Brain microvascular endothelial cell (primary cell): ENCODE results near the gene ST3GAL3.

ENCODE experiments used
- DNase-seq: peaks from one replicate; pipeline ENCODE4 v3.0.0-alpha.2; 2020
- H3K27ac ChIP-seq: fragments of 250-450 bp; sonication (Bioruptor Pico); 2 replicates; pipeline ENCODE4 v1.5.1; 2020; ENCODE audit warnings: mild to moderate bottlenecking, moderate library complexity
- H3K27me3 ChIP-seq: fragments of 250-450 bp; sonication (Bioruptor Pico); replicated peaks from 2 replicates; pipeline ENCODE4 v1.5.1; 2020; ENCODE audit warnings: mild to moderate bottlenecking
- H3K36me3 ChIP-seq: fragments of 250-450 bp; sonication (Bioruptor Pico); replicated peaks from 2 replicates; pipeline ENCODE4 v1.5.1; 2020; ENCODE audit warnings: mild to moderate bottlenecking
- H3K4me3 ChIP-seq: 2 replicates; pipeline ENCODE4 v1.5.1; 2011; ENCODE audit warnings: low read depth, mild to moderate bottlenecking, control low read depth, low read length, moderate library complexity
- in situ Hi-C: cut with HindIII; loops from 2 replicates; pipeline ENCODE4 v1.10.0; 2017; ENCODE audit warnings: low sequenced_read_pairs, low pct_ligation_motif_present
- TF ChIP-seq, protein P1 (sequence below): IDR thresholded peaks from 2 replicates; pipeline ENCODE4 v1.5.1; 2011; ENCODE audit warnings: low read depth, mild to moderate bottlenecking, moderate library complexity, low read length, control low read depth, inconsistent platforms; ENCODE audit errors: missing control alignments

ST3GAL3 gene

DNA sequence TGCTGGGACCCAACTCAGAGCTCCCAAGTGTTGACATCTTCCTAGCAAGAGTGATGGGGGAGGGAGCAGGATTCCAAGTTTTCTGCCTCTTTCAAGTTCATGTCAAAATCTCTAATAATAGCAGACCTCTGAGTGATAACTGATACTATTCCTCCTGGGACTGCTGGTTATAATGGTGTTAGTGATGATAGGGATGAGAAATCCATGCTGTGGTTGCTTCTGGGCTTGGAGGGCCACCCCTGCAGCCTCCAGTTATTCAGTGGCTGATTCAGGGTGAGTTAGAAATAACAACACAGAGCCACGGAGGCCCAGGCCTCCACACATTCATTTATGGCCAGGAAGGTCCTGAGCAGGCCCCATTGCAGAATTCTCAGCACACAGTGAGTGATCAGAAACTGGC, 185.7 kb downstream of the ST3GAL3 start:
- Histone ChIP-seq H3K4me3 (no peak overlapping the region), H3K27ac (no peak overlapping the region), H3K36me3 (peaks cover 5% of the 10 kb centered on the region), H3K27me3 (no peaks in the 10 kb centered on the region)
- TF ChIP-seq, protein P1, sequence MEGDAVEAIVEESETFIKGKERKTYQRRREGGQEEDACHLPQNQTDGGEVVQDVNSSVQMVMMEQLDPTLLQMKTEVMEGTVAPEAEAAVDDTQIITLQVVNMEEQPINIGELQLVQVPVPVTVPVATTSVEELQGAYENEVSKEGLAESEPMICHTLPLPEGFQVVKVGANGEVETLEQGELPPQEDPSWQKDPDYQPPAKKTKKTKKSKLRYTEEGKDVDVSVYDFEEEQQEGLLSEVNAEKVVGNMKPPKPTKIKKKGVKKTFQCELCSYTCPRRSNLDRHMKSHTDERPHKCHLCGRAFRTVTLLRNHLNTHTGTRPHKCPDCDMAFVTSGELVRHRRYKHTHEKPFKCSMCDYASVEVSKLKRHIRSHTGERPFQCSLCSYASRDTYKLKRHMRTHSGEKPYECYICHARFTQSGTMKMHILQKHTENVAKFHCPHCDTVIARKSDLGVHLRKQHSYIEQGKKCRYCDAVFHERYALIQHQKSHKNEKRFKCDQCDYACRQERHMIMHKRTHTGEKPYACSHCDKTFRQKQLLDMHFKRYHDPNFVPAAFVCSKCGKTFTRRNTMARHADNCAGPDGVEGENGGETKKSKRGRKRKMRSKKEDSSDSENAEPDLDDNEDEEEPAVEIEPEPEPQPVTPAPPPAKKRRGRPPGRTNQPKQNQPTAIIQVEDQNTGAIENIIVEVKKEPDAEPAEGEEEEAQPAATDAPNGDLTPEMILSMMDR = no peak
- peak; percentile 61 for DNase-seq
- in situ Hi-C loops = no loop called here

DNA sequence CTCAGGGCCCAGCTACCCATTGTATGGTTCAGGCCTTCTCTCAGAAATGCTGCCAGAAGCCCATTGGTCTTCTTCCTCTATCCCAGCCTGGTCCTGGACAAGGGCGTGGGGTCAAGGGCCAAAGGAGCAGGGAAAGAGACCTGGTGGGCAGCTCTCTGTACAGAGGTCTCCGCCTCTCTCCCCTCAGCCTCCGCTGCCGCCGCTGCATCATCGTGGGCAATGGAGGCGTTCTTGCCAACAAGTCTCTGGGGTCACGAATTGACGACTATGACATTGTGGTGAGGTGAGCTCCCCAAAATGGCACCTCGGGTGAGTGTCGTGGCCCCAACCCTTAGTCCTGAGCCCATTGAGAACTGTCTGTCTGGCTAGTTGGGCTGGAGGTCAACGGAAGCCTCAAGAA, 191.6 kb downstream of the ST3GAL3 start:
- TF ChIP-seq, protein P1 = no peak
- peaks cover 4% of the 10 kb centered on the region for H3K36me3 ChIP-seq
- DNase-seq = no peak
- no peaks in the 10 kb centered on the region for H3K27me3 ChIP-seq
- in situ Hi-C loops = no loop called here
- H3K27ac ChIP-seq = no peak overlapping the region
- no peak overlapping the region for H3K4me3 ChIP-seq

DNA sequence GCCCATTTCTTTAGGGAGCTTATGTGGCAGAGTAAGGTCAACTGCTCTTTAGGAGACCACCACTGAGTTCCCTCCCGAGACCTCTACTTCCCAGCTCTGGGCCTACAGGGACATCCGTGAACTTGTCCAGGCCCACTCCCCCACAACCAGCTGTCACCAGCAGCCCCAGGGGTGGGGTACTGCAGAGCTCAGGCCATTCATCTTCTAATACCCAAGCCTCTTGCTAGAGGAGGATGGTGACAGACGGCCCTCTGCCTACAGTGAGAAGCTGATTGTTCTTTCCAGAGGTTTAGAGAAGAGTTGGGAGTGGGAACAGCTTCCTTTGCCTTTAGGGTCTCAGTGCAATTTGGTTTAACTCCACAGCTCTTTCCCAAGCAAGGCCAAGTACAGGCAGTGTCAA, 193.1 kb downstream of the ST3GAL3 start:
- Histone ChIP-seq H3K27ac (no peak overlapping the region), H3K27me3 (no peaks in the 10 kb centered on the region), H3K36me3 (no peaks in the 10 kb centered on the region), H3K4me3 (no peak overlapping the region)
- no peak for DNase-seq
- in situ Hi-C loops = no loop called here
- TF ChIP-seq, protein P1 = no peak

DNA sequence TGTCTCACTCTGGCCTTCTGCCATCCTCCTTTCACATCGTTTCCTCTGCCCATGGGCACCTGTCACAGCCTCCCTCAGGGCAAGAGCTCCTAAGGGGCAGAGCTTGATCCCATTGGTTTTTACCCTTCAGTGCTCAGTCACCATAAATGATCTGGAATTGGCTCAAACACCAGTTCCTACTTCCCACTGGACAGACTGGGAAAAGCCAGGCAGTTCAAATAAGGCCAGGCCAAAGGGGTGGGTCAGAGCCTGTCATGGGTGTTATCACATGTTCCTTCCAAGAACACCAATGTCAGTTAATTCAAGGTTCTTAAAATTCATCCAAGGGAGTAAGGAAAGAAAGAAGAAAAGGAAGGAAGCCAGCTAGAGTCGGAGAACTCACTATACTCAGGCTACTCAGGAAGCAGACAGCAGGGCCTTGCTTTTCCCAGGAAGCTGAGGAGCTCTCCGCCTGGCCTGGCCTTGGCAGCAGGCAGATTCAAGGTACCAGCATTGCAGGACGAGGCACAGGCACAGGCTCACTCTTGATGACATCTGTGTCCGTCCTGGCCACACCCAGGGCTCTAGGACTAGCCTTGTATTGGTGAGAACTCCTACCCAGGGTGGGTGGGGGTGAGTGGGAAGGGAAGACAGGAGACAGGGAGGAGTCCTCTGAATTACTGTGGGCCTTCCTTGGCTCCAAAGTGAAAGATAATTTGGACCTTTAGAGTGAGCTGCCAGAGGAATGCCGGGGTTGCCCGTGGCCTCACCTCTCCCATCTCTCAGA, 194.0 kb downstream of the ST3GAL3 start:
- in situ Hi-C loops = no loop called here
- H3K27me3 ChIP-seq = no peaks in the 10 kb centered on the region
- H3K36me3 ChIP-seq = no peaks in the 10 kb centered on the region
- no peak for DNase-seq
- TF ChIP-seq, protein P1 = no peak
- H3K27ac ChIP-seq = no peak overlapping the region
- no peak overlapping the region for H3K4me3 ChIP-seq

DNA sequence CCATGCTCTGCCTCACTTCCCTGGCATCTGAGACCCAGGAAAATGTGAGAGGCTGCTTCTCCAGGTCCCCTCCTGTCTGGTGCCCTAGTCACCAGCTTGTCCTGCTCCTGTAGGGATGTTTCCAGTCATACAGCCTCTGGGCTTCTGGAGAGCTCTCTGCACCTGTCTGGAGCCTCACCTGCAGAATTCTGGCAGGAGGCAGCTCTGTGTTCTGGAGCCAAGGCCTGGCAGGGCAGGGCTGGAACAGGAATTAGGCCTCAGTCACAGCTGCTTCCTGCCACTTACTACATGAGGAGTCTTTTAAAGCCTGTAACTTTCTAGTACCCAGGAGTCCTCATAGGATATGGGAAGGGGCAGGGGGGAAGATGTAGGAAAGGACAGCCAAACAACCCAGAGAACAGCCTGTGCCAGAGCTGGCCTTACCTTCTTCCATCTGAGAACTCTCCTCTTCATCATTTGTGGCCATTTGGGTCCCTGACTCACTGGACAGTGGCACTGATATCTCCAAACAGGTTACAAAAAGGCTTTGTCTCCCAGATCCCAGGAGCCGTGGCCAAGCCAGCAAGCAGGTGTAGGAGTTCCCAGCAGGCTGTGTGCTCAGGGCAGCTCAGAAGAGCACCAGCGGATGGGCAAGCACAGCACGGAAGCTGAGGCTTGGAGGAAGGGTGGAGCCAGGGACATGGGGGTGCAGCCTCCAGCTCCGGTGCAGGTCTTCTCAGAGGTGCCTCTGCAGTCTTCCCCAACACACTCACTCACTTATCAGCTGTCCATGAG, 194.9 kb downstream of the ST3GAL3 start:
- H3K27ac ChIP-seq = no peak overlapping the region
- TF ChIP-seq, protein P1 = no peak
- no peak for DNase-seq
- peaks cover 1% of the 10 kb centered on the region for H3K36me3 ChIP-seq
- H3K4me3 ChIP-seq = no peak overlapping the region
- in situ Hi-C loops = no loop called here
- H3K27me3 ChIP-seq = no peaks in the 10 kb centered on the region
